GM19025 (cell line): ENCODE results near the gene NEK9.

Experiments used
- ATAC-seq: cut with Tn5 transposase; IDR thresholded peaks from one replicate; pipeline ENCODE4 v1.9.1; 2021; ENCODE audit warnings: mild to moderate bottlenecking, low read depth, moderate library complexity; ENCODE audit not compliant: unreplicated experiment

Gene NEK9

DNA sequence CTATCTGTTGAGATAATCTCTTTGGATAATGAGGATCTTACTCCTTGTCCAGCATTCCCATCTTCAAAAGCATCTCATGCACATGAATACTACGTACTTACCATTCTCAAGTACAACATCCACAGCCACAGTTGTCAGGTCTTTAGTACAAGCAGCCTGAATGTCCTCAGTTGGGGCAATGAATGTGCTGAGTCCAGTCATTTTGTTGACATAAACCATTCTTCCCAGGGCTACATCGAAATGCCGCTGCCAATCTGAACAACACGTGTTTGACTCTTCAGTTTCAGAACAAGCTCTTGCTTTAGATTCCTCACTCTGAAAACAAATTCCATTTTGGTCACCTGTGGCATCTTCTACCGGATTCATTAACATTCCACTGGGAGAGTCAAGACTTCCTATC is 80.6 kb downstream of the NEK9 start:
- ATAC-seq = no peak

DNA sequence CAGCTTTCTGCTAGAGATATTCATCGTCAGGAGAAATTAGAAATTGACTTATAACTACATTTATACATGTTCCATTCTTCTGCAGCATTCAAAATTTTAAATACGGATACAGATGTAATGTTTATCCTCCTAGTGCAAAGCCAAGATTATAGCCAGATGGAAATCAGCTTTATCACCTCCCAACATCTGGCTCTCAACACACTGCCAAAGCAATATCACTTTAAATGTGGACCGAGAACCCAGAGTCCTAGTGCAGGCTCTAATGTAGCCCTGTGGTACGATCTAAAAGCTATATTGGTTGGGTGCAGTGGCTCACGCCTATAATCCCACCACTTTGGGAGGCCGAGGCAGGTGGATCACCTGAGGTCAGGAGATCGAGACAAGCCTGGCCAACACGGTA is 82.1 kb downstream of the NEK9 start:
- ATAC-seq = no peak

DNA sequence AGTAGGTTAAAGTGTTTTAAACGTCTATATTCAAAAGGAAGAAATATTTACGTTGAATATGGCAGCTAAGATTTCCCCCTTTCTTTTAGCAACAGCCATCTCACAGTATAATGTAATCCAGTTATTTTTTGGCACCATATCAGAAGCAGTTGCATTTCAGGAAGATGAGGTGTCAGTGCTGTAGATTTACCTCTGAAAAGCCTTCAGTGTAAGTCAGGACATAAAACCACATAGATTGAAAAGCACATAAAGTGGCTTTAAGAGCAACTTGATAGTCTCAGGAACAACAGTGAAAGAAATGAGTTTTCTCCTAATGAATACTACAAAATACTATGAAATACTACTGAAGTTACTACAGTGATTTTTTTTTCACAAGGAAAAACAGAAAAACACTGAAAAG is 82.5 kb downstream of the NEK9 start:
- ATAC-seq = no peak

DNA sequence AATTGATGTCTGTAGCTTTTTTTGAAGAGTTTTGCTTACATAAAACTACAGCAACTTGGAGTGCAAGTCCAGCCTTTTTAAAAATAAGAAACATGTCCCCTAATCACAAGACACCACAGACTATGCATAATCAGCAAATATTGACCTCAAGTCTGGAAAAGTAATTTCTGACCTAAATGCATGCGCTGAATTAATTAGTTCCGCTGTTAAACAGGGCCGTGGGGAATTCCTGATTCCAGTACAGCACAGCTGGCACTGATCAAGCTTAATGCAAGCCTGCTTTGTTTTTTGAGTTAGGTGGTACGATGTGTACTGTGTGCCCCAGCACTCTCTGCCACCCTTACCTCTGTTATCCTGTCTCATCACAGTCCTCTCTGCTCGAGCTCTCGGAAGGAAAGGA is 84.8 kb downstream of the NEK9 start:
- ATAC-seq = no peak

DNA sequence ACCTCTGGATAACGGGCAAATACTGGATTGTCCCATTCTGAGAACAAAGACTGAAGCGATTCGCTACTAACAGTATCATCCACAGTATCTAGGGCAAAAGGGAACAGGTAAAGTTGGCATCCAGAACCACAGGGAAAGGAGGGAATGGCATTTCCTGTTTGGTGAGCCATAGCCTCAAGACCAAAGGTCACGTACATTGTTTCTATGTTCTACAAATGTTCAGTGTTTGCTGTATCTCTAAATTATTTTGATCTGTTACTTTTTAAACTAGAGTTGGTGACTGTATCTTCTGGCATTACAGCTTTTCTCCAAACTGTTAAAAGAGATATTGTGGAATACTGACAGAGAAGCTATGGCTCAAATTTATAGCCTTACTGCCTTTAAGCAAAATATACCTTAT is 85.2 kb downstream of the NEK9 start:
- ATAC-seq = no peak

DNA sequence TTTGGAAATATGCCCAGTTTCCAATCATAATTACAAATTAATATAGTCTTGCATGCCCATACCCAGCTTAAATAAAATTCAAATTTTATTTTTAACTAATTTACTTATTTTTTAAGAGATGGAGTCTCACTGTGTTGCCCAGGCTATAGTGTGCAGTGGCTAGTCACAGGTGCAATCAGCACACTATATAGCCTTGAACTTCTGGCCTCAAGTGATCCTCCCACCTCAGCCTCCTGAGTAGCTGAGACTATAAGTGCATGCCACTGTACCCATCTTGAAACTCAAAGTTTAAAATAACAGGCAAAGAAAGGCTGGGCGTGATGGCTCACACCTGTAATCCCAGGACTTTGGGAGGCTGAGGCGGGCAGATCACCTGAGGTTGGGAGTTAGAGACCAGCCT is 85.9 kb downstream of the NEK9 start:
- ATAC-seq = no peak

DNA sequence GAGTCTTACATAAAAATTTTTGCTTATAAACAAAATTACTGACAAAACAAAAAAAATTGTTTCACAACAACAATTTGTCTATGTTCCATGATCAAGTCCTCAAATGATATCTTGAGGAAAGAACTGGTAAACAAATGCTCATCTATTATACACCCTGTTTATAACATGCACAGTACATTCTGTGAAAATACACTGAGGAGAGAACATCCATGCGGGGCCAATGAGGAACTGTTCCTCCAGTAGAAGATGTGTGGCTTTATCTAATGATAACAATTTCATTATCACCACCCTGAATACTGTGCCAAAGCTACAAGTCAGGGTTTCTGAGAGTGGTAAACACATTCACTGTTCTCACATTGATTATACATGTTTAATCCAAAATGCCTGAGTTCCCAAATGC is 86.3 kb downstream of the NEK9 start:
- no peak for ATAC-seq

DNA sequence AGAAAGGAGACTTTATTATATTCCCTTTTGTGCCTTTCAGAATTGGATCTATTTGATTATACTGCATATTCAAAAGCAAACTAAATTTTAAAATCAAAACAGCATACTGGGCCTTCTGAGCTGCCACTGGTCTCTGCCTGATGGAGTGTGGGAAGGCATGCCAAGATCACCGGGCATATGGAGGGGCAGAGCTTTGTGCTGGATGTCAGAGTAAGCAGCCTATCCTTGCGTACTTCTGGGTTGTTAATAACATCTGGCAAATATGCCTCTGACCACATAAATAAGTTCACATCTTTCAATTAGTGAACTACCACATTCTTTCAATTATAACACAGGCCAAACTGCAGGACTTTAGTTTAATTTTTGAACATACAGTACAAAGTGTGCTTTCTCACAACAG is 93.9 kb downstream of the NEK9 start:
- no peak for ATAC-seq

DNA sequence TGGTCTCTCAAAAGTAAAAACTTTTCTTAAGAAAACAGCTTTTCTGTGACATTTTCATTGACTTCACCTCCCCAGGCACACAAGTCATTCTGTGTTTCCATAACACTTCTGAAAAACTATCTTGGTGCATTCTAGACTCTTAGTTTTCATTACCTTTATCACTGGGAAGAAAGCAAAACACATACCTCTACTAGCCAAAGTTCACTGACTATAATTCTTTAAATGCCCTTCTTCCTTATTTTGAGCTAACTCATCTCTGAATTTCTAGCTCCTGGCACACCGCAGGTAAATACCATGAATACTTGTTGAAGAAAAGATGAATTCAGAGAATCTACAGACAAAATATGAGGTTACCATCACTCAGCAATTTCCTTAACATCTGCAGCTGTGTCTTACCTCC is 96.7 kb downstream of the NEK9 start:
- no peak for ATAC-seq
